Heart left ventricle (tissue), 13 donors: ENCODE measurements around the gene DPYSL3.

Experiments
- CTCF ChIP-seq, 12 donors: fragments of 200-600 bp; sonication (generic) in 4 of 12; IDR thresholded peaks; one replicate each; pipeline versions ENCODE4 v1.5.0 to v1.8.0; 2018 to 2022; ENCODE audit warnings: antibody characterized with exemption in 12 of 12, mild to moderate bottlenecking in 5 of 12
- POLR2A ChIP-seq, 2 donors: fragments of 450-650 bp; IDR thresholded peaks; one replicate each; pipeline ENCODE4 v1.6.1; 2017; ENCODE audit warnings: antibody characterized with exemption in 2 of 2, mild to moderate bottlenecking in 2 of 2, moderate library complexity in 2 of 2
- donor health status: ischemic (EF 13 %, LVEDD 7.1; RV severe dilation, severe dysfunction).
- donor health status: DM: no; HTN: yes; CAD: no.
- donor health status: DM: no; HTN: no; CAD: no.
- donor health status: ischemic (EF 25% LVEDD 6.9; RV normal size, moderate dysfunction).
- donor health status: ischemic (EF 25% LVEDD 5.7; RV mildly dilated, moderate dysfunction).
- donor health status: ischemic (EF 35%, LVEDD 5.7; RV mildly dilated, moderate dysfunction).
- donor health status: nonischemic (EF 11% LVEDD 7.7; RV severe dilation, severe dysfunction).
- donor health status: DM: yes; HTN: yes; CAD: no.
- donor health status: PGD.
- donor health status: ischemic (EF 29% LVEDD 5.4; RV normal size, mild dysfunction).
- donor health status: nonischemic (EF 23%, LVEDD 6.1; RV moderate dilation, normal function).

- no peak for TF ChIP-seq CTCF (IDR thresholded peaks at IDR 0.05)
- no peak for TF ChIP-seq POLR2A (IDR thresholded peaks at IDR 0.05)
These were observed 29.2 kb upstream of the DPYSL3 start for GRCh38 chr5:147539053-147539452.
